ENCODE measurements around the gene ZSWIM8.

GRCh38 chr10:73814896-73815718 is 29.7 kb downstream of the ZSWIM8 start:
- TF ChIP-seq POLR2A (IDR thresholded peaks at IDR 0.05; ENCODE audit: low read depth, low read length) (no peak), POLR2AphosphoS5 (IDR thresholded peaks at IDR 0.05; ENCODE audit: low read depth, low read length) (no peak)

Data from GM12892 (cell line).